ENCODE measurements around the gene PIGW.
"Not testable (repeated sequence)": the region's sequence is repeated elsewhere in the genome, so short reads cannot be mapped to it uniquely, and the experiment has no call there.

Gene PIGW

GRCh38 chr17:36534840-36535668, at the start of gene PIGW, which contains the start of gene MYO19:
Gene PIGW (plus strand): TSS chr17:36534987. CDS start chr17:36537102, 2,115 bp downstream.
Gene MYO19 (minus strand): TSS chr17:36534868. CDS start chr17:36532538, 2,330 bp downstream.
- peak; percentile 88 for DNase-seq

- no peak for DNase-seq
Observed at GRCh38 chr17:36485027-36485426, 49.8 kb upstream of the PIGW start.

- no peak for DNase-seq
Observed at GRCh38 chr17:36485805-36486203, 49.0 kb upstream of the PIGW start.

GRCh38 chr17:36486204-36487194, 48.3 kb upstream of the PIGW start, which contains the start of gene ZNHIT3:
Gene ZNHIT3 (plus strand): TSS chr17:36486681. CDS start chr17:36486700, 19 bp downstream.
- peak; percentile 90 for DNase-seq

GRCh38 chr17:36493956-36494355, 40.8 kb upstream of the PIGW start:
- DNase-seq = no peak

GRCh38 chr17:36494674-36495073, 40.1 kb upstream of the PIGW start:
- no peak for DNase-seq

GRCh38 chr17:36495076-36495578, 39.7 kb upstream of the PIGW start:
- no peak for DNase-seq

GRCh38 chr17:36496018-36496789, 38.6 kb upstream of the PIGW start:
- DNase-seq = no peak

GRCh38 chr17:36498155-36498554, 36.6 kb upstream of the PIGW start:
- no peak for DNase-seq

- no peak for DNase-seq
Observed at GRCh38 chr17:36498560-36499300, 36.1 kb upstream of the PIGW start.

- no peak for DNase-seq
Observed at GRCh38 chr17:36500745-36501225, 34.0 kb upstream of the PIGW start.

- no peak for DNase-seq
Observed at GRCh38 chr17:36501351-36501750, 33.4 kb upstream of the PIGW start.

- DNase-seq = no peak
Observed at GRCh38 chr17:36501963-36502362, 32.8 kb upstream of the PIGW start.

- no peak for DNase-seq
Observed at GRCh38 chr17:36503456-36504155, 31.2 kb upstream of the PIGW start.

GRCh38 chr17:36504156-36504545, 30.6 kb upstream of the PIGW start:
- DNase-seq = no peak

- DNase-seq = no peak
Observed at GRCh38 chr17:36505171-36505570, 29.6 kb upstream of the PIGW start.

- DNase-seq = no peak
Observed at GRCh38 chr17:36506249-36506826, 28.4 kb upstream of the PIGW start.

GRCh38 chr17:36506831-36507230, 28.0 kb upstream of the PIGW start:
- no peak for DNase-seq

GRCh38 chr17:36507266-36507665, 27.5 kb upstream of the PIGW start:
- DNase-seq = no peak

GRCh38 chr17:36508439-36508838, 26.3 kb upstream of the PIGW start:
- DNase-seq = not testable (repeated sequence)

Measured in CD4-positive, alpha-beta T cell treated with Interleukin-15 for 1 hour (primary cell).